ENCODE measurements around the gene TMEM86B. TPM values are rescaled to one million over a fixed set of nuclear protein-coding genes. Genes with fewer than 3 reads are reported as not detected.

The TMEM86B gene
- total and polyA plus RNA-seq, 2 donors (not counting 3 experiments of a cell fraction or from before 2014, with no cell fraction given): 4.5 to 5.4 TPM

- H3K4me2 ChIP-seq (ENCODE audit: insufficient read depth, low read length): no peak overlapping the region
- no peaks in the 10 kb centered on the region for H3K9me3 ChIP-seq (replicated peaks; ENCODE audit: control insufficient read depth, insufficient read depth, low read length)
- H3K9me1 ChIP-seq (replicated peaks; ENCODE audit: control insufficient read depth, extremely low read depth, insufficient read depth, low read length): no peaks in the 10 kb centered on the region
- H3K4me1 ChIP-seq (ENCODE audit: control insufficient read depth, extremely low read depth, insufficient read depth, low read length): no peaks in the 10 kb centered on the region
- H2AFZ ChIP-seq (ENCODE audit: low read depth, low read length): no peak overlapping the region
- FAIRE-seq (no peak), DNase-seq (ENCODE audit: low read depth, low spot score) (no peak)
- intact Hi-C loops (cut with micrococcal nuclease) (no loop called here), dilution Hi-C loops (cut with MboI; ENCODE audit: extremely low pct_ligation_motif_present, low sequenced_read_pairs) (no loop called here)
- H3K27me3 ChIP-seq (ENCODE audit: control insufficient read depth in 2 of 2, insufficient read depth in 2 of 2, low read length in 2 of 2): peaks cover 8 to 13% of the 10 kb centered on the region in 2 experiments
- TF ChIP-seq POLR2A (IDR thresholded peaks at IDR 0.05; ENCODE audit: low read depth, low read length) (no peak), POLR2AphosphoS5 (IDR thresholded peaks at IDR 0.05; ENCODE audit: insufficient read depth, low read depth, low read length) (no peak), CTCF (IDR thresholded peaks at IDR 0.05; ENCODE audit: extremely low read depth in 1 of 2, insufficient read depth in 1 of 2, low read depth in 1 of 2, low read length in 2 of 2) (no peak), EZH2 (IDR thresholded peaks at IDR 0.05; ENCODE audit: borderline replicate concordance, low read depth, low read length, severe bottlenecking) (no peak), MYC (IDR thresholded peaks at IDR 0.05; ENCODE audit: low read depth, low read length) (no peak), MAX (IDR thresholded peaks at IDR 0.05; ENCODE audit: insufficient read depth, insufficient read length) (no peak), FOS (IDR thresholded peaks at IDR 0.05; ENCODE audit: borderline replicate concordance, insufficient read depth, low read length) (no peak), GATA2 (IDR thresholded peaks at IDR 0.05; ENCODE audit: insufficient read depth, insufficient read length, low read depth, low read length) (no peak), JUN (IDR thresholded peaks at IDR 0.05; ENCODE audit: borderline replicate concordance, insufficient read depth, insufficient read length, low read depth) (no peak)
- no peaks in the 10 kb centered on the region for H4K20me1 ChIP-seq (replicated peaks; ENCODE audit: control insufficient read depth, extremely low read depth, insufficient read depth, low read length)
- POLR2A ChIA-PET: no interaction called here
- H3K79me2 ChIP-seq (ENCODE audit: control insufficient read depth, insufficient read depth, low read length): no peaks in the 10 kb centered on the region
- no TSS peak for BruUV-seq (replicated peaks)
- no peak overlapping the region for H3K9ac ChIP-seq (replicated peaks; ENCODE audit: extremely low read depth, insufficient read depth, low read length)
- no peaks in the 10 kb centered on the region for H3K36me3 ChIP-seq (ENCODE audit: control insufficient read depth in 2 of 2, extremely low read depth in 1 of 2, insufficient read depth in 2 of 2, low read length in 2 of 2)
- H3K4me3 ChIP-seq (replicated peaks in 1 of 3; ENCODE audit: insufficient read depth in 1 of 3, low read depth in 1 of 3, low read length in 3 of 3): no peak overlapping the region
- H3K27ac ChIP-seq (ENCODE audit: insufficient read depth, low read depth, low read length): no peak overlapping the region
- CTCF ChIA-PET: interaction anchor here (2.3 kb wide), 1 partner anchor 16 kb away, joined by 6 read pairs; the partner anchor contains the start of gene DNAAF3
Observed at GRCh38 chr19:55181740-55182139, 46.8 kb downstream of the TMEM86B start.
